GM12878 (cell line): ENCODE results near the gene ADGRG2.

Experiments
- DPF2 ChIP-seq: fragments of 450-650 bp; IDR thresholded peaks from 2 replicates; pipeline ENCODE4 v1.6.1; 2017; ENCODE audit warnings: mild to moderate bottlenecking
- EP300 ChIP-seq, 2 experiments: fragments of 150-350 bp in 1 of 2; IDR thresholded peaks; 2 replicates each; pipeline ENCODE4 v1.6.1; 2011 to 2012; ENCODE audit warnings: low read depth in 2 of 2, low read length in 2 of 2, borderline replicate concordance in 1 of 2, improper control_type of control experiment in 1 of 2, inconsistent platforms in 1 of 2; ENCODE audit not compliant: control insufficient read depth in 1 of 2
- KDM1A ChIP-seq: fragments of 200-600 bp; sonication (generic); IDR thresholded peaks from 2 replicates; pipeline ENCODE4 v1.6.1; 2016; ENCODE audit warnings: borderline replicate concordance
- MYC ChIP-seq: IDR thresholded peaks from 2 replicates; pipeline ENCODE4 v1.6.1; 2011; ENCODE audit warnings: mild to moderate bottlenecking, low read length, moderate library complexity, inconsistent platforms; ENCODE audit not compliant: insufficient read depth, insufficient replicate concordance, insufficient read length, severe bottlenecking
- NFIC ChIP-seq: IDR thresholded peaks from 2 replicates; pipeline ENCODE4 v1.6.1; 2012; ENCODE audit warnings: low read depth, mild to moderate bottlenecking, inconsistent platforms, low read length, moderate library complexity
- NRF1 ChIP-seq: conservative IDR thresholded peaks from 2 replicates; pipeline ENCODE4 v1.6.1; 2011; ENCODE audit warnings: mild to moderate bottlenecking, low read depth, low read length, improper control_type of control experiment
- POLR2A ChIP-seq: IDR thresholded peaks from 2 replicates; pipeline ENCODE4 v1.6.1; 2011; ENCODE audit warnings: low read depth, mild to moderate bottlenecking, low read length
- RAD51 ChIP-seq: fragments of 450-650 bp; IDR thresholded peaks from 2 replicates; pipeline ENCODE4 v1.6.1; 2016; ENCODE audit warnings: moderate library complexity, mild to moderate bottlenecking, inconsistent platforms
- SIX5 ChIP-seq: IDR thresholded peaks from 2 replicates; pipeline ENCODE4 v1.6.1; 2011; ENCODE audit warnings: mild to moderate bottlenecking, low read depth, low read length, moderate library complexity; ENCODE audit not compliant: severe bottlenecking
- TAF1 ChIP-seq: IDR thresholded peaks from 2 replicates; pipeline ENCODE4 v1.6.1; 2011; ENCODE audit warnings: mild to moderate bottlenecking, low read depth, low read length, borderline replicate concordance
- ZNF274 ChIP-seq: IDR thresholded peaks from one replicate; pipeline ENCODE4 v1.8.0; 2011; ENCODE audit not compliant: insufficient read length, insufficient read depth
- TF ChIP-seq, protein P1 (sequence below), 3 experiments: IDR thresholded peaks in 2 of 3; conservative IDR thresholded peaks in 1 of 3; 2 replicates each; pipeline ENCODE4 v1.5.1; 2011; ENCODE audit warnings: low read depth in 3 of 3, low read length in 3 of 3, mild to moderate bottlenecking in 3 of 3, control low read depth in 2 of 3, moderate library complexity in 2 of 3, inconsistent platforms in 1 of 3, mixed read lengths in 1 of 3; ENCODE audit not compliant: control insufficient read depth in 2 of 3, insufficient read depth in 1 of 3; ENCODE audit errors: extremely low read depth in 1 of 3
- TF ChIP-seq, protein P2 (sequence below): IDR thresholded peaks from 2 replicates; pipeline ENCODE4 v1.6.1; 2012; ENCODE audit warnings: low read depth, low read length, improper control_type of control experiment
- TF ChIP-seq, protein P3 (sequence below): fragments of 450-650 bp; IDR thresholded peaks from 2 replicates; pipeline ENCODE4 v1.6.1; 2018; ENCODE audit warnings: mild to moderate bottlenecking, low read depth, moderate library complexity; ENCODE audit not compliant: partially characterized antibody

DNA sequence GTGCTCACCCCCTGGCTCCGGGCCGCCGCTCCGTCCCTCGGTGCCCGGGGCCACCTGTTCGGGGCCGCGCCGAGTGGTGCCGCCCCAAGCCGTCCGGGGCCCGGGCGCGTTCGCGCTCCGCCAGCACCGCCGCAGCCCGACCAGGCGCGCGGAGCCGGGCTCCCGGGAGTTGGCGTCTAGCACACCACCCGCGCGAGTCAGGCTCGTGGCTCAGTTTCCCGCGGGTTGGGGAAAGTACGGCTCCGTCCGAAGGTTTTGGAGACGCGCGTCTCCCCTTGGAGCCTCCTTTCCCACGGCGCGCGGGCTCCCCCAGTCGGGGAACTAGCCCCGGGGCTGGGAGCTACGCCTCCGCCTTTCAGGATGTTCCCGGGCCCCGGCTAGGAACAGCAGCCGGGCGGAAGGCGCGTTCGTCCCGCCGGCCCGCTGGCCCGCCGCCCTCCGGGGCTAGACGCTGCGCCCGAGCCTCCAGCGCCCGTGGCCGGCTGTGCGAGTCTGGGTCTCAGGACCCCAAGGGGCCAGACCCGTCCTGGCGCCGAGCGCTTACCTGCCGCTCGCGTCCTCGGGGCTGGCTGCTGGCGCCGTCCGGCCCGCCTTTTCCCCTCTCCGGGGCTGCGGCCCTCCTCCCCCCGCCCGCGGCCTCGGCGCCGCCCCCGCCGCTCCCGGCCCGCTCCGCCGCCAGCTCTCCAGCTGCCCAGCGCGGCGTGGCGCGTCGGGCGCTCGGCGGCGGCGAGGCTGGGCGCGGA lies at the start of gene ADGRG2:
- no peak for TF ChIP-seq TAF1
- TF ChIP-seq, protein P1, sequence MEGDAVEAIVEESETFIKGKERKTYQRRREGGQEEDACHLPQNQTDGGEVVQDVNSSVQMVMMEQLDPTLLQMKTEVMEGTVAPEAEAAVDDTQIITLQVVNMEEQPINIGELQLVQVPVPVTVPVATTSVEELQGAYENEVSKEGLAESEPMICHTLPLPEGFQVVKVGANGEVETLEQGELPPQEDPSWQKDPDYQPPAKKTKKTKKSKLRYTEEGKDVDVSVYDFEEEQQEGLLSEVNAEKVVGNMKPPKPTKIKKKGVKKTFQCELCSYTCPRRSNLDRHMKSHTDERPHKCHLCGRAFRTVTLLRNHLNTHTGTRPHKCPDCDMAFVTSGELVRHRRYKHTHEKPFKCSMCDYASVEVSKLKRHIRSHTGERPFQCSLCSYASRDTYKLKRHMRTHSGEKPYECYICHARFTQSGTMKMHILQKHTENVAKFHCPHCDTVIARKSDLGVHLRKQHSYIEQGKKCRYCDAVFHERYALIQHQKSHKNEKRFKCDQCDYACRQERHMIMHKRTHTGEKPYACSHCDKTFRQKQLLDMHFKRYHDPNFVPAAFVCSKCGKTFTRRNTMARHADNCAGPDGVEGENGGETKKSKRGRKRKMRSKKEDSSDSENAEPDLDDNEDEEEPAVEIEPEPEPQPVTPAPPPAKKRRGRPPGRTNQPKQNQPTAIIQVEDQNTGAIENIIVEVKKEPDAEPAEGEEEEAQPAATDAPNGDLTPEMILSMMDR (IDR thresholded peaks at IDR 0.05 in 2 of 3, conservative IDR thresholded peaks at IDR 0.05 in 1 of 3; ENCODE audit: control insufficient read depth in 2 of 3, extremely low read depth in 1 of 3, insufficient read depth in 1 of 3, low read depth in 3 of 3, low read length in 3 of 3): no peak
- no peak for TF ChIP-seq NFIC
- no peak for TF ChIP-seq DPF2
- TF ChIP-seq NRF1: no peak
- no peak for TF ChIP-seq KDM1A
- no peak for TF ChIP-seq RAD51
- TF ChIP-seq, protein P2, sequence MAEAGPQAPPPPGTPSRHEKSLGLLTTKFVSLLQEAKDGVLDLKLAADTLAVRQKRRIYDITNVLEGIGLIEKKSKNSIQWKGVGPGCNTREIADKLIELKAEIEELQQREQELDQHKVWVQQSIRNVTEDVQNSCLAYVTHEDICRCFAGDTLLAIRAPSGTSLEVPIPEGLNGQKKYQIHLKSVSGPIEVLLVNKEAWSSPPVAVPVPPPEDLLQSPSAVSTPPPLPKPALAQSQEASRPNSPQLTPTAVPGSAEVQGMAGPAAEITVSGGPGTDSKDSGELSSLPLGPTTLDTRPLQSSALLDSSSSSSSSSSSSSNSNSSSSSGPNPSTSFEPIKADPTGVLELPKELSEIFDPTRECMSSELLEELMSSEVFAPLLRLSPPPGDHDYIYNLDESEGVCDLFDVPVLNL: no peak
- TF ChIP-seq SIX5: no peak
- TF ChIP-seq, protein P3, sequence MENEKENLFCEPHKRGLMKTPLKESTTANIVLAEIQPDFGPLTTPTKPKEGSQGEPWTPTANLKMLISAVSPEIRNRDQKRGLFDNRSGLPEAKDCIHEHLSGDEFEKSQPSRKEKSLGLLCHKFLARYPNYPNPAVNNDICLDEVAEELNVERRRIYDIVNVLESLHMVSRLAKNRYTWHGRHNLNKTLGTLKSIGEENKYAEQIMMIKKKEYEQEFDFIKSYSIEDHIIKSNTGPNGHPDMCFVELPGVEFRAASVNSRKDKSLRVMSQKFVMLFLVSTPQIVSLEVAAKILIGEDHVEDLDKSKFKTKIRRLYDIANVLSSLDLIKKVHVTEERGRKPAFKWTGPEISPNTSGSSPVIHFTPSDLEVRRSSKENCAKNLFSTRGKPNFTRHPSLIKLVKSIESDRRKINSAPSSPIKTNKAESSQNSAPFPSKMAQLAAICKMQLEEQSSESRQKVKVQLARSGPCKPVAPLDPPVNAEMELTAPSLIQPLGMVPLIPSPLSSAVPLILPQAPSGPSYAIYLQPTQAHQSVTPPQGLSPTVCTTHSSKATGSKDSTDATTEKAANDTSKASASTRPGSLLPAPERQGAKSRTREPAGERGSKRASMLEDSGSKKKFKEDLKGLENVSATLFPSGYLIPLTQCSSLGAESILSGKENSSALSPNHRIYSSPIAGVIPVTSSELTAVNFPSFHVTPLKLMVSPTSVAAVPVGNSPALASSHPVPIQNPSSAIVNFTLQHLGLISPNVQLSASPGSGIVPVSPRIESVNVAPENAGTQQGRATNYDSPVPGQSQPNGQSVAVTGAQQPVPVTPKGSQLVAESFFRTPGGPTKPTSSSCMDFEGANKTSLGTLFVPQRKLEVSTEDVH: no peak
- no peak for TF ChIP-seq EP300 (IDR thresholded peaks at IDR 0.05; ENCODE audit: borderline replicate concordance in 1 of 2, control insufficient read depth in 1 of 2, low read depth in 2 of 2, low read length in 2 of 2)
- TF ChIP-seq POLR2A: no peak
- no peak for TF ChIP-seq ZNF274
- TF ChIP-seq MYC: no peak
